ENCODE data around the gene RGS16.

The RGS16 gene

DNA sequence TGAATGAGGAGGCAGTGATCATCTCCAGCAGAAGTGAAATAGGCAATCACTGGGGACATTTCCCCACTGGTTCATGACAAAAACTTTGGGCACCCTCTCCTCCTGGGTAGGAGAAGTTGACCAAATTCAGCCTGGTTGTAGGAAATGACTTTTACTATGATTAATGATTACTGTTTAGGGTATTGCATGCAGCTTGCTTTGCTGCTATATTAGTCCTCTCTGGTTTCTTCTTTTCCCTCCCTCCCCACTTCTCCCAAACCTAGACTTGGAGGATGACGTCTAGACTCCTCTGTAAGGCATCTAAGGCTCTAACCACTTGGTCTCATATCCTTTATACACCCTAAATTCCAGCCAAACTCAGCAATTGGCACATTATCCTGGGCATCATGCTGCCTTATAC lies 3.4 kb upstream of the RGS16 start:
- FAIRE-seq, result no peak

DNA sequence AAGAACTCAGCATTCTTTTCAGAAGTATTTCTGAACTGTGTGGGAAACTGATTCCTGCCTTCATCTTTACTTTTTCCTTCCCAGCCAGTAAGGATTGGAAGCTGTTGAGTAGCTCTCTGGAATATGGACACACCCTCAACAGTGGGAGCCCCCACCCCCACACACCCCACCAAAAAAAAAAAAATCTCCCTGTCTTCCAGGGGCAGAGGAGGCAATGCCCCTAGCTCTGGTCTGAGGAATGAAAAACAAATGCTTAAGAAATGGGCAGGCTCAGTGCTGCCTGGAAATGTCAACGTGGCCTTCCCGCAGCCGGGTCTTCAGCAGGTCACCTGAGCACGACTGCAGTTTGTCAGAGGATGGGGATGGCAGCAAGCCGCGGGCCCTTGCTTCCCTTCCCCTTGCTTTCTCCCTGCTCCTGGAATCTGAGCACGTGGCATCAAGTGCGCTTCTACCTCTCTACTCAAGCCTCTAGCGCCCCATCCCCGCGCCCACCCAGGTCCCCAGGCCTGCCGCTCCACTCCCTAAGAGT lies 479 bp downstream of the RGS16 start:
- no peak for FAIRE-seq

DNA sequence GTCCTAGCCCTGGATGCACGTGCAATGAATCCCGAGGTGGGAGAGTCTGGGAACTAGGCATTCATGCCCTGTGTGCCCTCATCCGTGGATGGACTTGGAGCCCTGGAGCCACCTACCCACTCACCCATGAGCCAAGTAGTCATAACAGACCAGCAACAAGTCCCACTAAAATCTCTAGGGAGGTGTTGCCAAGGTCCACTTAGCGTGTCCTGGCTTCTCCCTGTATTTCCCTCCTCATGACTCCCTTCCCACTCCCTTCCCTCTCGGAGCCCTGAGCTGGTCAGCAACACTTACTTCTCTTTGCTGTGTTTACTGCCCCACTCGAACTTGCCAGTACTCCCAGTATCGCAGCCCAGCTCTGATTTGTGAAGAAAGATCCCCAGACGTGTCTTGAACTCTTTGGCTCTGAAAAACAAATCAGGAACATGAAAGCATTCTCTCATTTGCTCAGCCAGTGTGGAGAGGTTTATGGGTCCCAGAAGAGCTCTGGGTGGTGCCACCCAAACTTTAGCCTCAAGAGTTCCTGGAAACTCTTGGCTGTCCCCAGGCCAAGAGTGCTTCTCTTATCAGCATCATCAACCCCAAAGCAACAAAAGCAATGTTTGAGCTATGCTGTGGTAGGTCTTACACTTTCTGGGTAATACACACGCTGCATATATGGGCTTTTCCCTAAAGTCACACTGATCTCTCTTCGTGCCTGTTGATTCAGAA lies 1.1 kb downstream of the RGS16 start:
- no peak for FAIRE-seq

DNA sequence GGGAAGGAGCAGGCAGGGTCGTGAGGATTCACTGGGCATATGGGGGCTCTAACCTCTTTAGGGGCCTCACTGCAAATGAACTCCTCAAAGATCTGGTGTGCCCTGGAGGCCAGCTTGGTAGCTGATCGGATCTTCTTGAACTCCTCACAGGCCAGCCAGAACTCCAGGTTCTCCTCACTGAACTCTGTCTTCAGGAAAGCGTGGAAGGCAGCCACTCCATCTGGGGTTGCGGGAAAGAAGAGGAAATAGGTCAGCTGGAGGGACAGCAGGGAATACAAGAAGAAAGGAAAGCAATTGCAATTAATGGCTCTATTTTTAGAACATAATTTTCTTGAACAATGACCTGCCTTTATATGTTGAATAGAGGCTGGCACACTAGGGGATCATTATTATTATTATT lies 2.3 kb downstream of the RGS16 start:
- FAIRE-seq, result no peak

DNA sequence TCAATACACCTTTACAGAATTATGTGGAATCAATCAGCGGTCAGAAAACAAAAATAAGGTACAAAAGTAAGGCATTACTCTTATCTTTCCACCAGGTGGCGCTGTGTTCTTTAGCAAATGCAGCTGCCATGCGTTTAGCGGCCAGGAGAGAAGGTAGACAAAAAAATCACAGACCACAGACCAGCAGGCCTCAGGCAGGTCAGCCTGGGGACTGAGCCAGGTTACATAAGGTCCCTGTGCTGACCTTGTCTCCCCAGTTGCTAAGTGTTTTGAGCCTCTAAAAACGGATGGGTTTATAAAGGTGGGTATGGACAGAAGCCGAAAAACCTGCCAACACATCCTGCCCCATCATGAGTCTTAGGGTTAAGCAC lies 2.8 kb downstream of the RGS16 start:
- FAIRE-seq, result no peak

GRCh38 chr1:182600745-182601415 lies 3.3 kb downstream of the RGS16 start:
- FAIRE-seq, result no peak

DNA sequence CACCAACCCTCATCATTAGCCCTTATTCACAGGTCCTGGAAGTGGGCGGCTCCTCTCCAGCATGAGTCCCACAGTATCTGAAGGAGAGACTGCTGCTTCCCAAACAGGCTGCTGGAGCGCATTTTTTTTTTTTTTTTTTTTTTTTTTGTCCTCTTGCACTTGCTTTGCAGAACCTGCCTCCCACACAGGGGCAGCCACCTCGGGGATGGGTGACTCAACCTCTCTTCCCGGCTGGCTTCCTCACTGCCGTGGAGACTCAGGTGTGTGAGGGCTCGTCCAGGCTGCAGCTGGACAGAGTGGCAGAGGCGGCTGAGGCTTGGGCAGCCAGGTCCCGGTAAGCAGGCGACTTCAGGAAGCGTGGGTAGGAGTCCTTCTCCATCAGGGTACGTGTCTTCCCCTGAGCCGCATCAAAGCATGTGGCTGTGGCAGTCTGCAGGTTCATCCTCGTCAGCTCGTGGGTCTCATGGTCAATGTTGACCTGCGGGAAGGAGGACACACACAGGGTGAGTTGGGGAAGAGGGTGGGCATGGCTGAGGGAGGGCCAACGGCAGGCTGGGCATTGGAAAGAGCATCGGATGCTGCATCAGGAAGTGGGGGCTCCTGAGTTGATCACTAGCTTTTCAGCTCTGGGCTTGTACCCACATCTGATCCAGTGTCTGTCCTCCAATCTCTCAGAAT lies 4.0 kb downstream of the RGS16 start:
- FAIRE-seq, result no peak

- FAIRE-seq, result no peak
These were observed 4.8 kb downstream of the RGS16 start for GRCh38 chr1:182599339-182599738.

DNA sequence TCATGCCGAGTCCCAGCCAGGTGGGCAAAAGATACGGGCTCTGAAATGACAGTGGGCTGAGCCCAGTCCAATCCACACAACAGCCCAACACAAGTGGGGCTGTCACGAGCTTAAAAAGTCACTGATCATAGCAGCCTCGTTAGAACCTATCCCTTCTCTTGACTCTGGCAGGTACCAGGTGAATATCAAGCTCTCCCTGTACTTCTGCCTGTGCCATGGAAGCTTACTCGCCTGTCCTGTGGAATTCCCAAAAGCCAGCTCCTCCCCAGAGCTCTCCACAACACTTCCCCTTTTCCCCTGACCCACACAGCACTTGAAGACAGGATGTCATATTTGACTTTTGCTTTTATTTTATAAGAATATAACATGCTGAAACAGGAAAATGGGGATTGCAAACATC lies 5.9 kb downstream of the RGS16 start:
- FAIRE-seq, result no peak

DNA sequence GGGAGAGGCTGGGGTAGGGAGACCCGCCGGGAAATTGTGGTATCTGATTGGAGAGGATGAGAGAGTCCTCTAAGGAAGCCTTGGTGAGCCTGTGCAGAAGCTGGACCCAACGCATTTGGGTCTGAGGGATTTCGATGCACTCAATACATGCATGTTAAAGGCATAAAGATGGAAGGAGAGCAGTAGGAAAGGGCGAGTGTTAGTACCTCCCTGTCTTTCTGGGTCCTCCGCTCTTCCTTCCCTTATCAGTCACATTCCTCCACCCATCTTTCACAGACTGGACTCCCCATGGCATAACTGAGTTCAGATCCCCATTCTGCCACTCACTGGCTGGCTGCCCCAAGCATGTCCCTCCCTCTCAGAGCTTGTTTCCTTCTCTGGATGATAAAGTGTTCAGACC lies 7.3 kb downstream of the RGS16 start:
- FAIRE-seq, result no peak

- no peak for FAIRE-seq
These were observed 8.4 kb downstream of the RGS16 start for GRCh38 chr1:182595641-182596240.

- no peak for FAIRE-seq
These were observed 14.3 kb downstream of the RGS16 start for GRCh38 chr1:182589931-182590330.

DNA sequence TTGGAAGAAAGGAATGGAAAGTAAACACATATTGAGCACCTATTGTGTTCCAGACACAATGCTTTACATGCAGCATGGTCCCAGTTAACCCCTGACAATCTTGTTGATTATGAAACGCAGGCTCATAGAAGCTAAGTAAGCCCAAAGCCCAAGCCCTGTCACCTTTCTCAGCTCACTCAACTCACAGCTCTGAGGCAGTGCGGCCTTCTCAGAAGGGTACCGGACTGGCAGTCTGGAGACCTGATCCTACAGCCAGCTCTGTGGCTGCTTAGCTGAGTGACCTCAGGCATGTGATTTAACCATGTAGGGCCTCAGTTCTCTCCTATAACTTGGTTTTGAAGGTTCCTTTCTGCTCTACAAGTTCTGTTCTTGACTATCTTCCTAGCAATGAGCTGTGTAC lies 14.7 kb downstream of the RGS16 start:
- no peak for FAIRE-seq

- no peak for FAIRE-seq
These were observed 15.4 kb downstream of the RGS16 start, which contains the start of gene RNASEL for GRCh38 chr1:182588500-182589396. TSS of gene RNASEL (minus strand) at chr1:182589256. CDS start at chr1:182586806, 2,450 bp downstream.

DNA sequence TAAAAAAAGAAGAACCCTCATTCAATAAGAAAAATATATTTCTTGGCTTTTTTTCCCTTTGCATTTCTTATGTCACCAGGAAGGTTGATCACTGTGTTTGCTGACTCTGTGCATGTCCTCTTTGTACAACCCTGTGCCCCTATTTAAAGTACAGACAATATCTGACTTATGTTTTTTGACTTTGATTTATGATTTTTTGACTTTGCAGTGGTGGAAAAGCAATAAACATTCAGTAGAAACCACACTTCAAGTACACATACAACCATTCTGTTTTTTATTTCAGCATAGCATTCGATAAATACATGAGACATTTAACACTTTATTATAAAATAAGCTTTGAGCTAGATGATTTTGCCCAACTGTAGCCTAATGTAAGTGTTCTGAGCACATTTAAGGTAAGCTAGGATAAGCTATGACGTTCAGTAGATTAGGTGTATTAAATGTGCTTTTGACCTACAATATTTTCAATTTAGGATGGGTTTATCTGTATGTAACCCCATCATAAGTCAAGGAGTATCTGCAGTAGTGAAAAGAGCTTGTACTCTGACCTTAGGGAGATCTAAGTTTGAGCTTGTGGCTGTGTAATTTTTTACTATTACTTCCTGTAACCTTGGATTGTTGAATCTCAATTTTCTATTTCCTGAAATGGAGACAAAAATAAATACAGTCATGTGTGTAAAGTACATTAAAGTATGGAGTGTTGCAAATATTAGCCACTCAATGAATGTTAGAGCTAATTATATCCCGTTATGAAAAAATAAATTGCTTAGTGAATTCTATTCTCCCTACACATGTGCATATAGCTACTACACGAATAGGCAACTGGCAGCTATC lies 16.3 kb downstream of the RGS16 start:
- no peak for FAIRE-seq

DNA sequence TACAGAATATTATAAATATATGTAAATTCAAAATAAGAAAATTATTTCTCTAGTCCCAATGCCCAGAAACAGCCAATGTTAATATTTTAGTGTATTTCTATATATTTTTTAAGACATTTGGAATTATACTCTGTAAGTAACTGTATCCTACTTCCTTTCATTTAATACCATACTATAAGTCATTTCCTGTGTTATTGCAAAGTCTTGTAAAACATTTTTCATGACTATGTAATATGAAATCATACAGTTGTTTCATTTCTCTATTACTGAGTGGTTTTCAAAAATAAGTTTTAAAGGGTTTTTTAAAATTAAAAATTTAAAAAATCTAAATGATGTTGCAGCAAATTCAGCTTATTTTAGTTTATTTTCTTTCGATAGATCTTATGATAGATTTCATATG lies 17.1 kb downstream of the RGS16 start:
- peak; percentile 18 for FAIRE-seq

- FAIRE-seq, result no peak
These were observed 17.8 kb downstream of the RGS16 start for GRCh38 chr1:182586380-182586779.

GRCh38 chr1:182584746-182585145 lies 19.4 kb downstream of the RGS16 start:
- no peak for FAIRE-seq

DNA sequence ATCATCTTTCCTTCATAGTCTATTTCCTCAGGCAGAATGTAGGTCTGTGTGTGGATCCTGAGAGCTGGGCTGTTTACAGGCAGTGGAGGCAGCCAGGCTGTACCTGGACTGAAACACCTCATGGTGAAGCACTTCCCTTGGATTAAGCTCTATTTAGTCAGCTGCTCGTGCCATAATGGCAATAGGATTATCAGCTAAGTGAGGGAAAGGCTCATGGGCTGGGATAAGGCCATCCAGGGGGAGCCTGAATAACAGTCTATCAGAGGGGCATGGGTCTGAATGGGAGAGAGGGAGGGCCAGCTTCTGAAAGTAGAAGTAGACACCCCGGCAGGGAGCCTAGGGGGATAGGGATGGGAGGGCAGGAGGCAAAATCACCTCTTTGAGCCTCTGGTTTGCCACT lies 23.5 kb downstream of the RGS16 start:
- FAIRE-seq, result no peak

GRCh38 chr1:182575540-182576149 lies 28.5 kb downstream of the RGS16 start:
- no peak for FAIRE-seq

- no peak for FAIRE-seq
These were observed 30.0 kb downstream of the RGS16 start for GRCh38 chr1:182574156-182574555.
